Ascending aorta (tissue), 2 donors: ENCODE measurements around the gene LRRC74A. TPM values are rescaled to one million over a fixed set of nuclear protein-coding genes. Genes with fewer than 3 reads are reported as not detected.

Experiments used
- DNase-seq, 2 donors: peaks; one replicate each; pipeline ENCODE4 v3.0.0-alpha.2; 2019; ENCODE audit warnings: low spot score in 2 of 2
- H3K27ac ChIP-seq, 2 donors: fragments of 200-600 bp; sonication (generic); one replicate each; pipeline ENCODE4 v1.5.1; 2016 to 2017; ENCODE audit warnings: mild to moderate bottlenecking in 1 of 2
- H3K27me3 ChIP-seq: fragments of 200-600 bp; sonication (generic); one replicate; pipeline ENCODE4 v1.5.1; 2017
- H3K36me3 ChIP-seq, 2 donors: fragments of 200-600 bp; sonication (generic); one replicate each; pipeline ENCODE4 v1.5.1; 2016
- H3K4me1 ChIP-seq, 2 donors: fragments of 200-600 bp; sonication (generic); one replicate each; pipeline ENCODE4 v1.5.1; 2016 to 2017; ENCODE audit warnings: mild to moderate bottlenecking in 1 of 2
- H3K4me3 ChIP-seq, 2 donors: fragments of 200-600 bp; sonication (generic); one replicate each; pipeline ENCODE4 v1.5.1; 2016 to 2017; ENCODE audit warnings: mild to moderate bottlenecking in 1 of 2
- H3K9me3 ChIP-seq, 2 donors: fragments of 200-600 bp; sonication (generic); one replicate each; pipeline ENCODE4 v1.5.1; 2016
- intact Hi-C: fragments of 100-400 bp; cut with DNase I; formaldehyde crosslinking; loops from one replicate; pipeline ENCODE4 v1.15.1; 2023
- total RNA-seq: library from RNA; depleted of rRNA; stranded (reverse); fragments of >200 nt; gene quantifications from one replicate; pipeline ENCODE4 v1.1.0, GENCODE V29; 2016
- TF ChIP-seq, protein P1 (sequence below), 3 experiments: fragments of 200-600 bp in 2 of 3; fragments of 450-650 bp in 1 of 3; sonication (generic) in 2 of 3; IDR thresholded peaks; one replicate each; pipeline ENCODE4 v1.5.1; 2016 to 2019; ENCODE audit warnings: antibody characterized with exemption in 3 of 3, mild to moderate bottlenecking in 1 of 3, moderate library complexity in 1 of 3

LRRC74A gene
- total RNA-seq, 1 donor from 2014 or later, result not detected

DNA sequence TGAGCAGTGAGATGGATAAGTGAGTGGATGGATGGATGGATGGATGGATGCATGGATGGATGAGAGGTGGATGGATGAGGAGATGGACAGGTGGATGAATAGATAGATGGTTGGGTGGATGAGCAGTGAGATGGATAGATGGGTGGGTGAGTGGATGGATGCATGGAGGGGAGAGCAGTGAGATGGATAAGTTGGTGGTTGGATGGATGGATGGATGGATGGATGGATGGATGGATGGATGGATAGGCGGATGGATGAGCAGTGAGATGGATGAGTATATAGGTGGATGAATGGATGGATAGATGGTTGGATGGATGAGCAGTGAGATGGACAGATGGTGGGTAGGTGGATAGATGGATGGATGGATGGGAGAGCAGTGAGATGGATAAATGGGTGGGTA is 30.6 kb downstream of the LRRC74A start:
- H3K27me3 ChIP-seq, result no peaks in the 10 kb centered on the region

DNA sequence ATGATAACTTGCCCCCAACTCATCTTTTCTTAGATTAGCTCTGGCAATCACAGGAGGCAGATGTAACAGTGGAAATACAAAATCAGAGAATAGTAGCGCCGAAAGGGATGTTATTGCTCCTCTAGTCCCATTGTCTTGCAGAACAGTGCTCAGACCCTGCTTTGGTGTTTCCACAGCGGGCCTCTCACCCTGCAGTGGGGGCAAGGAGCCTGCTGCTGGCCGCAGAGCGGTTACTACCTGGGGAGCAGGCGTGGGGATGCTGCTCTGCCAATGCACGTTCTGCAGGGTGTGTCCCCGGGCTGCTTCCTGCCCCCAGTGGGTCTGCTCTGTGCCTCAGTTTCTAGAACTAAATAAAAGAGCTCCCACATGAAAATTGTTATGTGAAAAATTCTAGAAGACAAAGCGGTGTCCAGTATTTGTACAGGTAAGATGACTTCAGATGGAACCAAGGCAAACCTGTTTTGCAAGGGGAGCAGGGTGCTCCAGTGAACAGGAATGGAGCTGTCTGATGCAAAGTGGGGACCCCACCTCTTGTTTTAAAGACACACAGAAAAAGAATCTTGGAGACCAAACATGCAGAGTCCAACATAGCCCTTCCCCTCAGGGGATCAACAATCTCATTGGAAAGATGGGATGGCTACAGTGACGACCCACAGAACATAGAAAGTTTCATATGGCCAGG is 35.5 kb downstream of the LRRC74A start:
- TF ChIP-seq, protein P1, sequence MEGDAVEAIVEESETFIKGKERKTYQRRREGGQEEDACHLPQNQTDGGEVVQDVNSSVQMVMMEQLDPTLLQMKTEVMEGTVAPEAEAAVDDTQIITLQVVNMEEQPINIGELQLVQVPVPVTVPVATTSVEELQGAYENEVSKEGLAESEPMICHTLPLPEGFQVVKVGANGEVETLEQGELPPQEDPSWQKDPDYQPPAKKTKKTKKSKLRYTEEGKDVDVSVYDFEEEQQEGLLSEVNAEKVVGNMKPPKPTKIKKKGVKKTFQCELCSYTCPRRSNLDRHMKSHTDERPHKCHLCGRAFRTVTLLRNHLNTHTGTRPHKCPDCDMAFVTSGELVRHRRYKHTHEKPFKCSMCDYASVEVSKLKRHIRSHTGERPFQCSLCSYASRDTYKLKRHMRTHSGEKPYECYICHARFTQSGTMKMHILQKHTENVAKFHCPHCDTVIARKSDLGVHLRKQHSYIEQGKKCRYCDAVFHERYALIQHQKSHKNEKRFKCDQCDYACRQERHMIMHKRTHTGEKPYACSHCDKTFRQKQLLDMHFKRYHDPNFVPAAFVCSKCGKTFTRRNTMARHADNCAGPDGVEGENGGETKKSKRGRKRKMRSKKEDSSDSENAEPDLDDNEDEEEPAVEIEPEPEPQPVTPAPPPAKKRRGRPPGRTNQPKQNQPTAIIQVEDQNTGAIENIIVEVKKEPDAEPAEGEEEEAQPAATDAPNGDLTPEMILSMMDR (IDR thresholded peaks at IDR 0.05), result no peak
- intact Hi-C loops, result no loop called here
- no peak overlapping the region for H3K4me3 ChIP-seq
- no peaks in the 10 kb centered on the region for H3K4me1 ChIP-seq
- H3K9me3 ChIP-seq, result no peaks in the 10 kb centered on the region
- no peaks in the 10 kb centered on the region for H3K36me3 ChIP-seq
- no peak overlapping the region for H3K27ac ChIP-seq
- no peaks in the 10 kb centered on the region for H3K27me3 ChIP-seq
- no peak for DNase-seq

More for the DNA sequence above, 30.6 kb downstream of the LRRC74A start:
- Histone ChIP-seq H3K27ac (no peak overlapping the region), H3K4me3 (no peak overlapping the region), H3K36me3 (no peaks in the 10 kb centered on the region), H3K4me1 (no peaks in the 10 kb centered on the region), H3K9me3 (no peaks in the 10 kb centered on the region)
- intact Hi-C loops, result no loop called here
- TF ChIP-seq, protein P1 (IDR thresholded peaks at IDR 0.05), result no peak
- DNase-seq, result no peak

DNA sequence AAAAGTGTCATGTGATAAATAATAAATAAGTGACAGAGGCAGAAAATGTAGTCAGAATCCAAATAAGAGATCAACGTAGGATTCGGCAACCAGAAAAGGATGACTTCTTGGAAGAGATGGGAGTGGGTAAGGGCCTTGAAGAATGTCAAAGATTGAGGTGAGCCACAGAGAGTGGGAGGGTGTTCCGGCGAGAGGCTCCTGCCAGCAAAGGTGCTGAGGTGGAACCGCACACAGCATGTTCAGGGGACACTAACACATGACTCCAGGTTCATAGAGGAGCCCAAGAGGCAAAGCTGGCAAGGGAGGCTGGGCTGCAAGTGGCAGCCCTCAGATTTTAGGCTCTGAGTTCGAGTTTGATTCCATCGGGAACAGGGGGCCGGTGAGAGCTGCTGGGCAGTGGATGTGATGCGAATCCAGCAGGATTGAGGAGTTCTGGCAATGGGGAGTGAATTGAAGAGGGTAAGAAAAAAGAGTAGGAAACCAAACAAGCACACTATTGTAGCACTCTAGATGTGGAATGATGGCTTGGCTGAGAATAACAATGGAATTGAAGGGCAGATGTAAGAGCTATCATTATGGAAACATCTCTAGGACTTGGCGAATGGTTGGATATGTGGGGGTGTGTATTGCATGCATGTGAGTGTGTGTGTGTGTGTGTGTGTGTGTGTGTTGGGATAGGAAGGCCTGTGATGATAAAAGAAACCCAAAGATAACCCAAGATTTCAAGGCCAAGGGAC is 36.5 kb downstream of the LRRC74A start:
- H3K4me3 ChIP-seq, result no peak overlapping the region
- no peaks in the 10 kb centered on the region for H3K4me1 ChIP-seq
- intact Hi-C loops, result no loop called here
- no peaks in the 10 kb centered on the region for H3K27me3 ChIP-seq
- TF ChIP-seq, protein P1 (IDR thresholded peaks at IDR 0.05), result no peak
- DNase-seq, result no peak
- no peak overlapping the region for H3K27ac ChIP-seq
- no peaks in the 10 kb centered on the region for H3K36me3 ChIP-seq
- no peaks in the 10 kb centered on the region for H3K9me3 ChIP-seq

DNA sequence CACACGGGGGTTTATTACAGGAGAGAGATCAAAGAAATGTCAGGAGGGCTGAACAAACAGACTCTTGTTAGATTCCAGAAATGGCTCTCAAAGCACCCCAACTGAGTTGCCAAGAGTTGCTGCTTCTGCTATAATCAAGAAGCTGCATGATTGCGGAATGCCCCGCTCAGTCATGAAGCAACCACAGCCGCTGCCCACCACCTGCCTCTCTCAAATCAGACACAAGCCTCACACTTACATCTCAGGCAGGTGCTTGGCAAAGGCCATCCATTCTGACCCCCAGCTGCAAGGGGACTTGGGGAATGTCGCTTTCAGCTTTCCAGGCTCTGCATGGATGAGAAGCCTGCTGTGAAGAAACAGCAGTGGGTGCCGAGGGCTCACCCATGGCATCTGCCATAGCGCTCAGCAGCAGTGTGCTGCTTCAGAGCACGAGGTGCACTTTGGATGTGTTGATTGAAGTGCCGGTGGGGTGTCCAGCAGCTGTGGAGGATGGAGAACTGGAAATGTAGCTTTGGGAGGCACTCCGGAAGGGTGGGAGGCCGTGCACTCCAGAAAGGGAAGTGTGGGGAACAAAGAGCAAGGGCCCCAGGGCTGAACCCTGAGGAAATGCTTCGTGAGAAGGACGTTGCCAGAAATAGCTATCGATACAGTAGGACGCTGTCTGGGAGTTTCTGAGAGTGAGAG is 37.7 kb downstream of the LRRC74A start:
- Histone ChIP-seq H3K4me1 (no peaks in the 10 kb centered on the region), H3K27ac (peak overlapping the region in 1 of 2 donors; percentile 9), H3K4me3 (no peak overlapping the region), H3K36me3 (no peaks in the 10 kb centered on the region), H3K9me3 (no peaks in the 10 kb centered on the region), H3K27me3 (no peaks in the 10 kb centered on the region)
- TF ChIP-seq, protein P1 (IDR thresholded peaks at IDR 0.05), result no peak
- peak in 1 of 2 donors; percentile 27 for DNase-seq
- intact Hi-C loops, result no loop called here

DNA sequence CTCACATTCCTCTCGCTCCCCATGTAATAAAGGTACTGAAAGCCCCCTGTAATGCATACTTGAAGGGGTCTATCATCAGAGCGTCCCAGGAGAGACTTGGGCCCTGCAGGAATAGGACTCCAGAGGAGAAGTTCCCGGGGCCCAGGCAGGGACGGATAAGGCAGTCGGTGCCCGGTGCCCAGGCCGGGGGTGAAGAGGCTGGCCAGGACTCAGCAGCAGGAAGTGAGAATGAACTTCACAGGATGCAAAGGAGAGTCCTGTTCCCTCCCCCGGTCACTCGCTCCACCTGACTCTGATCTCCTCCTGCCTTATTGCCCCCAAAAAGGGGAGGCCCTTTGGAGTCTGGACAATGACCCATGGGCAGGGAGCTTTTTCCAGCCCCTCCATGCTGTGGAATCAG is 40.2 kb downstream of the LRRC74A start:
- TF ChIP-seq, protein P1 (IDR thresholded peaks at IDR 0.05), result no peak
- Histone ChIP-seq H3K4me3 (no peak overlapping the region), H3K9me3 (no peaks in the 10 kb centered on the region), H3K27me3 (no peaks in the 10 kb centered on the region), H3K27ac (no peak overlapping the region), H3K36me3 (no peaks in the 10 kb centered on the region), H3K4me1 (no peaks in the 10 kb centered on the region)
- intact Hi-C loops, result no loop called here
- no peak for DNase-seq
